Activated T-cell treated with anti-CD3 and anti-CD28 coated beads, Interleukin-2, amount 50 U/mL, for 24 hours (primary cell): ENCODE measurements around the gene FGF16.
"Not testable (repeated sequence)": the region's sequence is repeated elsewhere in the genome, so short reads cannot be mapped to it uniquely, and the experiment has no call there.

Experiments
- DNase-seq: peaks from one replicate; pipeline ENCODE4 v3.0.0-alpha.2; 2020
- H3K27ac Mint-ChIP-seq: 2 replicates; pipeline ENCODE4 v1.8.0; 2020; ENCODE audit warnings: mild to moderate bottlenecking, mixed read lengths
- H3K27me3 Mint-ChIP-seq: 2 replicates; pipeline ENCODE4 v1.8.0; 2020; ENCODE audit warnings: mixed read lengths
- H3K36me3 Mint-ChIP-seq: 2 replicates; pipeline ENCODE4 v1.8.0; 2020; ENCODE audit warnings: low read depth, mixed read lengths
- H3K4me1 Mint-ChIP-seq: 2 replicates; pipeline ENCODE4 v1.8.0; 2020; ENCODE audit warnings: low read depth, mixed read lengths
- H3K4me3 Mint-ChIP-seq: 2 replicates; pipeline ENCODE4 v1.8.0; 2020; ENCODE audit warnings: mild to moderate bottlenecking, moderate library complexity, mixed read lengths
- H3K9me3 Mint-ChIP-seq: 2 replicates; pipeline ENCODE4 v1.8.0; 2020; ENCODE audit warnings: mixed read lengths

FGF16 gene

GRCh38 chrX:77446908-77447652 is at the start of gene FGF16:
Gene FGF16 (plus strand): TSS chrX:77447389. CDS start chrX:77447675, 286 bp downstream.
- H3K27ac Mint-ChIP-seq, result no peak within 1 kb of the TSS
- H3K4me3 Mint-ChIP-seq, result peak within 1 kb of the TSS; percentile 67
- H3K36me3 Mint-ChIP-seq, result no peaks in the 10 kb centered on the region
- H3K27me3 Mint-ChIP-seq, result peaks cover 49% of the 10 kb centered on the region
- H3K4me1 Mint-ChIP-seq, result peaks cover 11% of the 10 kb centered on the region
- peak; percentile 33 for DNase-seq
- no peaks in the 10 kb centered on the region for H3K9me3 Mint-ChIP-seq

- Mint-ChIP-seq H3K36me3 (no peaks in the 10 kb centered on the region), H3K4me3 (no peak overlapping the region), H3K27me3 (peaks cover 14% of the 10 kb centered on the region), H3K27ac (no peak overlapping the region), H3K4me1 (no peaks in the 10 kb centered on the region), H3K9me3 (peaks cover 2% of the 10 kb centered on the region)
- DNase-seq, result no peak
Measured at GRCh38 chrX:77398330-77398954, 48.7 kb upstream of the FGF16 start.

GRCh38 chrX:77404419-77404818 is 42.8 kb upstream of the FGF16 start:
- Mint-ChIP-seq H3K9me3 (no peaks in the 10 kb centered on the region), H3K36me3 (no peaks in the 10 kb centered on the region), H3K27me3 (peaks cover 42% of the 10 kb centered on the region), H3K27ac (no peak overlapping the region), H3K4me1 (no peaks in the 10 kb centered on the region), H3K4me3 (no peak overlapping the region)
- no peak for DNase-seq

- peaks cover 57% of the 10 kb centered on the region for H3K27me3 Mint-ChIP-seq
- not testable (repeated sequence) for H3K36me3 Mint-ChIP-seq, DNase-seq, H3K27ac Mint-ChIP-seq, H3K9me3 Mint-ChIP-seq, H3K4me3 Mint-ChIP-seq, H3K4me1 Mint-ChIP-seq
Measured at GRCh38 chrX:77407821-77408220, 39.4 kb upstream of the FGF16 start.

GRCh38 chrX:77412631-77413030 is 34.6 kb upstream of the FGF16 start:
- no peak overlapping the region for H3K4me3 Mint-ChIP-seq
- no peaks in the 10 kb centered on the region for H3K36me3 Mint-ChIP-seq
- peaks cover 58% of the 10 kb centered on the region for H3K27me3 Mint-ChIP-seq
- H3K9me3 Mint-ChIP-seq, result peaks cover 2% of the 10 kb centered on the region
- DNase-seq, result no peak
- no peaks in the 10 kb centered on the region for H3K4me1 Mint-ChIP-seq
- H3K27ac Mint-ChIP-seq, result no peak overlapping the region

GRCh38 chrX:77415161-77415560 is 32.0 kb upstream of the FGF16 start:
- Mint-ChIP-seq H3K27ac (no peak overlapping the region), H3K27me3 (peaks cover 42% of the 10 kb centered on the region), H3K36me3 (no peaks in the 10 kb centered on the region), H3K4me3 (no peak overlapping the region), H3K4me1 (no peaks in the 10 kb centered on the region), H3K9me3 (peaks cover 2% of the 10 kb centered on the region)
- no peak for DNase-seq

GRCh38 chrX:77415882-77416281 is 31.3 kb upstream of the FGF16 start:
- Mint-ChIP-seq H3K27ac (no peak overlapping the region), H3K27me3 (peaks cover 36% of the 10 kb centered on the region), H3K4me3 (no peak overlapping the region), H3K9me3 (no peaks in the 10 kb centered on the region), H3K36me3 (no peaks in the 10 kb centered on the region), H3K4me1 (no peaks in the 10 kb centered on the region)
- no peak for DNase-seq

GRCh38 chrX:77422891-77423648 is 24.1 kb upstream of the FGF16 start:
- H3K36me3 Mint-ChIP-seq, result no peaks in the 10 kb centered on the region
- H3K27ac Mint-ChIP-seq, result no peak overlapping the region
- no peak overlapping the region for H3K4me3 Mint-ChIP-seq
- DNase-seq, result no peak
- H3K27me3 Mint-ChIP-seq, result peaks cover 10% of the 10 kb centered on the region
- no peaks in the 10 kb centered on the region for H3K9me3 Mint-ChIP-seq
- H3K4me1 Mint-ChIP-seq, result no peaks in the 10 kb centered on the region

GRCh38 chrX:77426811-77427210 is 20.4 kb upstream of the FGF16 start:
- no peak for DNase-seq
- Mint-ChIP-seq H3K4me1 (no peaks in the 10 kb centered on the region), H3K27ac (no peak overlapping the region), H3K36me3 (no peaks in the 10 kb centered on the region), H3K27me3 (peaks cover 17% of the 10 kb centered on the region), H3K4me3 (no peak overlapping the region), H3K9me3 (no peaks in the 10 kb centered on the region)

GRCh38 chrX:77427611-77428010 is 19.6 kb upstream of the FGF16 start:
- H3K4me3 Mint-ChIP-seq, result no peak overlapping the region
- no peaks in the 10 kb centered on the region for H3K36me3 Mint-ChIP-seq
- no peak for DNase-seq
- H3K9me3 Mint-ChIP-seq, result no peaks in the 10 kb centered on the region
- H3K4me1 Mint-ChIP-seq, result no peaks in the 10 kb centered on the region
- H3K27me3 Mint-ChIP-seq, result peaks cover 15% of the 10 kb centered on the region
- no peak overlapping the region for H3K27ac Mint-ChIP-seq

- peaks cover 15% of the 10 kb centered on the region for H3K27me3 Mint-ChIP-seq
- H3K36me3 Mint-ChIP-seq, result no peaks in the 10 kb centered on the region
- no peaks in the 10 kb centered on the region for H3K4me1 Mint-ChIP-seq
- H3K4me3 Mint-ChIP-seq, result no peak overlapping the region
- no peak overlapping the region for H3K27ac Mint-ChIP-seq
- no peaks in the 10 kb centered on the region for H3K9me3 Mint-ChIP-seq
- no peak for DNase-seq
Measured at GRCh38 chrX:77428551-77428950, 18.6 kb upstream of the FGF16 start.

GRCh38 chrX:77431227-77431626 is 16.0 kb upstream of the FGF16 start:
- H3K9me3 Mint-ChIP-seq, result no peaks in the 10 kb centered on the region
- DNase-seq, result no peak

GRCh38 chrX:77433001-77433400 is 14.2 kb upstream of the FGF16 start:
- no peaks in the 10 kb centered on the region for H3K36me3 Mint-ChIP-seq
- no peak for DNase-seq
- peaks cover 12% of the 10 kb centered on the region for H3K27me3 Mint-ChIP-seq
- no peak overlapping the region for H3K4me3 Mint-ChIP-seq
- H3K9me3 Mint-ChIP-seq, result no peaks in the 10 kb centered on the region
- no peak overlapping the region for H3K27ac Mint-ChIP-seq
- H3K4me1 Mint-ChIP-seq, result no peaks in the 10 kb centered on the region

More at GRCh38 chrX:77431227-77431626, 16.0 kb upstream of the FGF16 start:
- Mint-ChIP-seq H3K4me1 (no peaks in the 10 kb centered on the region), H3K27me3 (peaks cover 12% of the 10 kb centered on the region), H3K27ac (no peak overlapping the region), H3K36me3 (no peaks in the 10 kb centered on the region), H3K4me3 (no peak overlapping the region)

GRCh38 chrX:77434962-77435361 is 12.2 kb upstream of the FGF16 start:
- peaks cover 8% of the 10 kb centered on the region for H3K27me3 Mint-ChIP-seq
- H3K4me1 Mint-ChIP-seq, result no peaks in the 10 kb centered on the region
- H3K27ac Mint-ChIP-seq, result no peak overlapping the region
- H3K36me3 Mint-ChIP-seq, result no peaks in the 10 kb centered on the region
- no peaks in the 10 kb centered on the region for H3K9me3 Mint-ChIP-seq
- H3K4me3 Mint-ChIP-seq, result no peak overlapping the region
- DNase-seq, result no peak

GRCh38 chrX:77436271-77436670 is 10.9 kb upstream of the FGF16 start:
- no peak for DNase-seq
- Mint-ChIP-seq H3K27ac (no peak overlapping the region), H3K36me3 (no peaks in the 10 kb centered on the region), H3K27me3 (peaks cover 7% of the 10 kb centered on the region), H3K4me1 (no peaks in the 10 kb centered on the region), H3K4me3 (no peak overlapping the region), H3K9me3 (no peaks in the 10 kb centered on the region)
